Gastrocnemius medialis (tissue), 4 donors: ENCODE measurements around the gene LRRC49. TPM values are rescaled to one million over a fixed set of nuclear protein-coding genes. Genes with fewer than 3 reads are reported as not detected.
"Not testable (repeated sequence)": the region's sequence is repeated elsewhere in the genome, so short reads cannot be mapped to it uniquely, and the experiment has no call there.

Source experiments
- ATAC-seq, 2 donors: fragments of 150-250 bp; one replicate each; pipeline ENCODE4 v1.9.1; 2016
- DNase-seq, 2 donors: peaks; one replicate each; pipeline ENCODE4 v3.0.0-alpha.2; 2019
- H3K27ac ChIP-seq, 4 donors: fragments of 200-600 bp; sonication (generic); 1 replicate in 1 of 4; 2 replicates in 3 of 4; pipeline ENCODE4 v1.5.1; 2016 to 2018; ENCODE audit warnings: mild to moderate bottlenecking in 2 of 4, moderate library complexity in 1 of 4
- H3K27me3 ChIP-seq, 3 donors: fragments of 200-600 bp; sonication (generic) in 2 of 3; 1 replicate in 1 of 3; 2 replicates in 2 of 3; pipeline versions ENCODE4 v1.5.1 to v1.6.0; 2016 to 2019; ENCODE audit warnings: mild to moderate bottlenecking in 1 of 3, moderate library complexity in 1 of 3
- H3K36me3 ChIP-seq, 2 donors: fragments of 200-600 bp; sonication (generic) in 1 of 2; one replicate each; pipeline ENCODE4 v1.5.1; 2017 to 2018
- H3K4me1 ChIP-seq, 2 donors: fragments of 200-600 bp; sonication (generic) in 1 of 2; one replicate each; pipeline ENCODE4 v1.5.1; 2016 to 2017; ENCODE audit warnings: mild to moderate bottlenecking in 2 of 2
- H3K4me3 ChIP-seq, 4 donors: fragments of 200-600 bp; sonication (generic) in 3 of 4; 1 replicate in 1 of 4; 2 replicates in 3 of 4; pipeline ENCODE4 v1.5.1; 2016 to 2019; ENCODE audit warnings: mild to moderate bottlenecking in 2 of 4
- H3K9me3 ChIP-seq, 3 donors: fragments of 200-600 bp; sonication (generic) in 2 of 3; 1 replicate in 1 of 3; 2 replicates in 2 of 3; pipeline ENCODE4 v1.5.1; 2016 to 2019
- POLR2A ChIP-seq, 2 donors: fragments of 450-650 bp; IDR thresholded peaks; one replicate each; pipeline ENCODE4 v1.6.1; 2017; ENCODE audit warnings: antibody characterized with exemption in 2 of 2, mild to moderate bottlenecking in 2 of 2, moderate library complexity in 2 of 2
- in situ Hi-C, 4 donors: fragments of 200-750 bp; cut with MboI; loops; one replicate each; pipeline versions ENCODE4 v1.15.0 to v1.8.0; 2017; ENCODE audit warnings: low sequenced_read_pairs in 4 of 4
- intact Hi-C: fragments of 100-400 bp; cut with DNase I; formaldehyde crosslinking; loops from one replicate; pipeline ENCODE4 v1.15.1; 2023; ENCODE audit warnings: low total_unique reads
- total RNA-seq, 4 donors: library from RNA; depleted of rRNA; stranded (reverse); fragments of >200 nt; gene quantifications; one replicate each; pipeline versions ENCODE4 v1.1.0 to v1.2.3, GENCODE V29; 2016
- TF ChIP-seq, protein P1 (sequence below), 5 experiments: fragments of 450-650 bp in 3 of 5; fragments of 200-600 bp in 2 of 5; sonication (generic) in 2 of 5; IDR thresholded peaks in 4 of 5; conservative IDR thresholded peaks in 1 of 5; 1 replicate in 4 of 5; 2 replicates in 1 of 5; pipeline ENCODE4 v1.5.1; 2016 to 2019; ENCODE audit warnings: antibody characterized with exemption in 5 of 5, mild to moderate bottlenecking in 3 of 5, moderate library complexity in 3 of 5

The LRRC49 gene
- total RNA-seq, 4 donors from 2014 or later, result 0.51 to 5.0 (median 2.8) TPM

DNA sequence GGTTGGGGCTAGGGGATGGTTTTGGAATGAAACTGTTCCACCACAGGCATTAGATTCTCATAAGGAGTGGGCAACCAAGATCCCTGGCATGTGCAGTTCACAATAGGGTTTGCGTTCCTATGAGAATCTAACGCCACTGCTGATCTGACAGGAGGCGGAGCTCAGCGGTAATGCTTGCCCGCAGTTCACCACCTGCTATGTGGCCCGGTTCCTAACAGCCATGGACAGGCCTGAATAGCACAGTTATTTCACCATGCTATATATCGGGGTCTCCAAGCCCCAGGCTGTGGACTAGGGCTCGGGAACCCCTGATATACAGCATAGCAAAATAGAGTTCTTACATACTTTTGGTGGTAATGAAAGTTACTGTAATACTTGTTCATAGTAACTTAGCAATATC, 122.7 kb downstream of the LRRC49 start:
- in situ Hi-C loops (no loop called here), intact Hi-C loops (no loop called here)
- DNase-seq, result no peak
- TF ChIP-seq, protein P1, sequence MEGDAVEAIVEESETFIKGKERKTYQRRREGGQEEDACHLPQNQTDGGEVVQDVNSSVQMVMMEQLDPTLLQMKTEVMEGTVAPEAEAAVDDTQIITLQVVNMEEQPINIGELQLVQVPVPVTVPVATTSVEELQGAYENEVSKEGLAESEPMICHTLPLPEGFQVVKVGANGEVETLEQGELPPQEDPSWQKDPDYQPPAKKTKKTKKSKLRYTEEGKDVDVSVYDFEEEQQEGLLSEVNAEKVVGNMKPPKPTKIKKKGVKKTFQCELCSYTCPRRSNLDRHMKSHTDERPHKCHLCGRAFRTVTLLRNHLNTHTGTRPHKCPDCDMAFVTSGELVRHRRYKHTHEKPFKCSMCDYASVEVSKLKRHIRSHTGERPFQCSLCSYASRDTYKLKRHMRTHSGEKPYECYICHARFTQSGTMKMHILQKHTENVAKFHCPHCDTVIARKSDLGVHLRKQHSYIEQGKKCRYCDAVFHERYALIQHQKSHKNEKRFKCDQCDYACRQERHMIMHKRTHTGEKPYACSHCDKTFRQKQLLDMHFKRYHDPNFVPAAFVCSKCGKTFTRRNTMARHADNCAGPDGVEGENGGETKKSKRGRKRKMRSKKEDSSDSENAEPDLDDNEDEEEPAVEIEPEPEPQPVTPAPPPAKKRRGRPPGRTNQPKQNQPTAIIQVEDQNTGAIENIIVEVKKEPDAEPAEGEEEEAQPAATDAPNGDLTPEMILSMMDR (IDR thresholded peaks at IDR 0.05 in 4 of 5, conservative IDR thresholded peaks at IDR 0.05 in 1 of 5), result no peak
- no peak for TF ChIP-seq POLR2A (IDR thresholded peaks at IDR 0.05)
- no peaks in the 10 kb centered on the region for H3K27me3 ChIP-seq
- H3K4me3 ChIP-seq, result no peak overlapping the region
- no peaks in the 10 kb centered on the region for H3K36me3 ChIP-seq
- no peaks in the 10 kb centered on the region for H3K9me3 ChIP-seq
- ATAC-seq, result no peak
- no peak overlapping the region for H3K27ac ChIP-seq
- no peaks in the 10 kb centered on the region for H3K4me1 ChIP-seq

DNA sequence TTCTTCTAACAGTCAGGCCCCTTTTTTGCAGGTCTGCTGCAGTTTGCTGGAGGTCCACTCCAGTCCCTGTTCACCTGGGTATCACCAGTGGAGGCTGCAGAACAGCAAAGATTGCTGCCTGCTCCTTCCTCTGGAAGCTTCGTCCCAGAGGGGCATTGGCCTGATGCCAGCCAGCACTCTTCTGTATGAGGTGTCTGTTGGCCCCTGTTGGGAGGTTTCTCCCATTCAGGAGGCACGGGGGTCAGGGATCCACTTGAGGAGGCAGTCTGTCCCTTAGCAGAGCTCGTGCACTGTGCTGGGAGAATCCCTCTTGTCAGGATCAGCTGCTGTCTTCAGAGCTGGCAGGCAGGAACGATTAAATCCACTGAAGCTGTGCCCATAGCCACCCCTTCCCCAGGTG, 138.6 kb downstream of the LRRC49 start:
- H3K27ac ChIP-seq, H3K9me3 ChIP-seq, DNase-seq, H3K4me3 ChIP-seq, intact Hi-C loops, H3K4me1 ChIP-seq, H3K36me3 ChIP-seq, H3K27me3 ChIP-seq, in situ Hi-C loops, ATAC-seq: not testable (repeated sequence)

DNA sequence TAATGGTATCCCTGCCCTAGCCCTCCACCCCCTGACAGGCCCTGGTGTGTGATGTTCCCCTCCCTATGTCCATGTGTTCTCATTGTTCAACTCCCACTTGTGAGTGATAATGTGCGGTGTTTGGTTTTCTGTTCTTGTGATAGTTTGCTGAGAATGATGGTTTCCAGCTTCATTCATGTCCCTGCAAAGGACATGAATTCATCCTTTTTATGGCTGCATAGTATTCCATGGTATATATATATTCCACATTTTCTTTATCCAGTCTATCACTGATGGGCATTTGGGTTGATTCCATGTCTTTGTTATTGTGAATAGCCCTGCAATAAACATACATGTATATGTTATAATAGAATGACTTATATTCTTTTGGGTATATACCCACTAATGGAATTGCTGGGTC, 142.9 kb downstream of the LRRC49 start:
- H3K4me3 ChIP-seq, H3K27me3 ChIP-seq, intact Hi-C loops, in situ Hi-C loops, H3K4me1 ChIP-seq, DNase-seq, H3K9me3 ChIP-seq, H3K27ac ChIP-seq, H3K36me3 ChIP-seq, ATAC-seq: not testable (repeated sequence)

DNA sequence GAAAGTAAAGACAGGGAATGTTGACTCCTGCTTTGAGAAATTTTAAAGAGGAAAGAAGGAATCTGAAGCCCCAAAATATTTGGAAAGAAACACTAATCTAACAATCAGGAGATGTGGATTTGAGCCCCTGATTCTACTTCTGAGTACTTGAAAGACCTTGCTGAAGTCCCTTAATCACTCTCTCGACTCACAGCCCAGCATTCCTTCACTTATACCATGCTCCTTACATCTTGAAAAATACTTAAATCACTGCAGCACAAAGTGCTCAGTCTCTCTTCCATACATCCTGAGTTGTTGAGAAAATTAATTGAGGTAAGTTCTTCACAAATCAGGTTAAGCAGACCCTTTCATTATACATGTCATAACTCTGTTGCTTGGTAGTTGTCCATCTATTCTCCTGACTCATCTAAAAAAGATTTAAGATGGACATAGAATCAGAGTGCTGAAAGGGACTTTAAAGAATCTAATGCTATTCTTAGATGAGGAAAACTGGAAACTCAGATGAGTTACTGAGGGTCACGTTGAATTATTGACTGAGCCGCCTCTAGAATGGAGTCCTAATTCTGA, 149.8 kb downstream of the LRRC49 start:
- no peaks in the 10 kb centered on the region for H3K4me1 ChIP-seq
- intact Hi-C loops, result no loop called here
- DNase-seq (no peak), ATAC-seq (no peak)
- no peaks in the 10 kb centered on the region for H3K27me3 ChIP-seq
- no peak for TF ChIP-seq POLR2A (IDR thresholded peaks at IDR 0.05)
- TF ChIP-seq, protein P1 (IDR thresholded peaks at IDR 0.05 in 4 of 5, conservative IDR thresholded peaks at IDR 0.05 in 1 of 5), result no peak
- no peaks in the 10 kb centered on the region for H3K9me3 ChIP-seq
- H3K36me3 ChIP-seq, result no peaks in the 10 kb centered on the region
- H3K4me3 ChIP-seq, result no peak overlapping the region
- H3K27ac ChIP-seq, result no peak overlapping the region
- in situ Hi-C loops, result no loop called here

DNA sequence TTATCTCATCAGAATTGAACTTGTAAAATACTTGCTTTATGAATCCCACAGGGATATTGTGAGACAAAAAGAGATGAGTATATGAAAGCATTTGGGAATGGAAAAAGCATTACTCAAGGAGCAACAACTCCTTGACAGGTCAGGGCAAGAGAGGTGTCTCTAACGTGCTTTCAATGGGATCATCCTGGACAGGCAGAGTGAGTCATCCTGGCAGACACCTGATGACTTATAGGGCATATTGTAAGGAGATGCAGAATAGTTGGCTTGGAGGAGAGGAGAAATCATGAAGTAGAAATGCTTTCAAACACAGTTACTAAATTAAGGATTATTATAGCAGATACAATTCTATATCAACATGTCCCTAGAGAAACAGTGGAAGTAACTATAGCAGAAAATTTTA, 150.7 kb downstream of the LRRC49 start:
- in situ Hi-C loops (no loop called here), intact Hi-C loops (no loop called here)

More for the DNA sequence above, 150.7 kb downstream of the LRRC49 start:
- TF ChIP-seq, protein P1 (IDR thresholded peaks at IDR 0.05 in 4 of 5, conservative IDR thresholded peaks at IDR 0.05 in 1 of 5), result no peak
- no peak for TF ChIP-seq POLR2A (IDR thresholded peaks at IDR 0.05)
- ATAC-seq (no peak), DNase-seq (no peak)
- H3K4me3 ChIP-seq, result no peak overlapping the region
- H3K27ac ChIP-seq, result no peak overlapping the region
- no peaks in the 10 kb centered on the region for H3K4me1 ChIP-seq
- no peaks in the 10 kb centered on the region for H3K36me3 ChIP-seq
- H3K9me3 ChIP-seq, result no peaks in the 10 kb centered on the region
- H3K27me3 ChIP-seq, result no peaks in the 10 kb centered on the region
